Astrocyte of the cerebellum (primary cell): Measurements from ENCODE around the gene FCN2.
"Not testable (repeated sequence)": the region's sequence is repeated elsewhere in the genome, so short reads cannot be mapped to it uniquely, and the experiment has no call there.

Experiments
- DNase-seq: peaks from one replicate; pipeline ENCODE4 v3.0.0-alpha.2; 2011; ENCODE audit warnings: low read depth
- H3K4me3 ChIP-seq: 2 replicates; pipeline ENCODE4 v1.5.1; 2011; ENCODE audit warnings: mild to moderate bottlenecking, low read depth, low read length, moderate library complexity
- in situ Hi-C: cut with HindIII; loops from 2 replicates; pipeline ENCODE4 v1.10.0; 2017; ENCODE audit warnings: low sequenced_read_pairs
- TF ChIP-seq, protein P1 (sequence below): IDR thresholded peaks from 2 replicates; pipeline ENCODE4 v1.5.1; 2012; ENCODE audit warnings: low read length, low read depth, moderate library complexity, mild to moderate bottlenecking; ENCODE audit errors: missing control alignments

Gene FCN2

DNA sequence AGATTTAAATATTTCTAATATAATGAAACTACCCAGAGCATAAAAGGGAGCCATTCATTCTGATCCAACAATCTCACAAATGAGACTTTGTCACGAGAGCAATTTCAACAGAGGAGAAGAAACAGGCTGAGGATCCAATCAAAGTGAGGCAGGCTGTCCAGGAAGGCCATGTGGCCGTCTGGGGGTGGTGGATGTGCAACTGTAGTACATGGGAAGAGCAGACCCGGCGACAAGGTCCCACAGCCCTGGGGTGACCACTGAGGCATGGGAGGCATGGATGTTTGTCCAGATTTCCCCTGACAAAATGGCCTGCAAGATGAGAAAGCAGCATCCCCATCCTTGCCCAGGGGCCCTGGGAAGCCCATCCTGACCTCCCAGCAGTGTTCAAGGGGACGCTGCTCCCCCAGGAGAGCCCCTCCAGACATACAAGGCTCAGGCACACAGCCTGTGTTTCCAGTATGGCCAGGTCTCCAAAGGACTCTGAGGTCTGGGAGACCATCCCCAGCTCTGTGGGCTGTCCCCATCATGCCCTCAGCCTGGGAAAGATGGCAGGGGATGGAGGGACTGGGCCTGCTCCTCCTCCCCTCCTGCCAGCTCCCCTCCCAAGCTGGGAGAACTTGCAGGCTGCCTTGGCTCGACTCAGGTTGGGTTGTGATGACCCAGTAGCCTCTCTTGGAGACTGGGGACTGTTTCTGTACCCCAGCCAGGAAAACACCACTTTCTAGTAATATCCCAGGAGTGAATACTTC, 27.5 kb upstream of the FCN2 start:
- TF ChIP-seq, protein P1, sequence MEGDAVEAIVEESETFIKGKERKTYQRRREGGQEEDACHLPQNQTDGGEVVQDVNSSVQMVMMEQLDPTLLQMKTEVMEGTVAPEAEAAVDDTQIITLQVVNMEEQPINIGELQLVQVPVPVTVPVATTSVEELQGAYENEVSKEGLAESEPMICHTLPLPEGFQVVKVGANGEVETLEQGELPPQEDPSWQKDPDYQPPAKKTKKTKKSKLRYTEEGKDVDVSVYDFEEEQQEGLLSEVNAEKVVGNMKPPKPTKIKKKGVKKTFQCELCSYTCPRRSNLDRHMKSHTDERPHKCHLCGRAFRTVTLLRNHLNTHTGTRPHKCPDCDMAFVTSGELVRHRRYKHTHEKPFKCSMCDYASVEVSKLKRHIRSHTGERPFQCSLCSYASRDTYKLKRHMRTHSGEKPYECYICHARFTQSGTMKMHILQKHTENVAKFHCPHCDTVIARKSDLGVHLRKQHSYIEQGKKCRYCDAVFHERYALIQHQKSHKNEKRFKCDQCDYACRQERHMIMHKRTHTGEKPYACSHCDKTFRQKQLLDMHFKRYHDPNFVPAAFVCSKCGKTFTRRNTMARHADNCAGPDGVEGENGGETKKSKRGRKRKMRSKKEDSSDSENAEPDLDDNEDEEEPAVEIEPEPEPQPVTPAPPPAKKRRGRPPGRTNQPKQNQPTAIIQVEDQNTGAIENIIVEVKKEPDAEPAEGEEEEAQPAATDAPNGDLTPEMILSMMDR = no peak
- no peak overlapping the region for H3K4me3 ChIP-seq
- in situ Hi-C loops = no loop called here
- DNase-seq = no peak

DNA sequence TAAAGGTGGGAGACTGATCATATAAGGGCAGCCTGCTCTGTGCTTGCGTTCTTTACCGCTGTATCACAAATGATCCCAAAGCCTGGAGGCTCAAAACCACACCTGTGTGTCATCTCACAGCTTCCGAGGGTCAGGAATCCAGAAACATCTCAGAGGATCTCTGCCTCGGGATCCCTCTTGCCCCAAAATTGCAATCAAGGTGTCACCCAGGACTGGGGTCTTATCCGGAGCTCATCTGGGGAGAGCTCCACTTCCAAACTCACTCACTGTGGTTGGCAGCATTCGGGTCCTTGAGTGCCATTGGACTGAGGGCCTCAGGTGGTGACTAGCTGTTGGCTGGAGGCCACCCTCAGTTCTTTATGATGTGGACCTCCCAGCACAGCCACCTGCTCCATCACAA, 26.7 kb upstream of the FCN2 start:
- DNase-seq = no peak
- H3K4me3 ChIP-seq = no peak overlapping the region

DNA sequence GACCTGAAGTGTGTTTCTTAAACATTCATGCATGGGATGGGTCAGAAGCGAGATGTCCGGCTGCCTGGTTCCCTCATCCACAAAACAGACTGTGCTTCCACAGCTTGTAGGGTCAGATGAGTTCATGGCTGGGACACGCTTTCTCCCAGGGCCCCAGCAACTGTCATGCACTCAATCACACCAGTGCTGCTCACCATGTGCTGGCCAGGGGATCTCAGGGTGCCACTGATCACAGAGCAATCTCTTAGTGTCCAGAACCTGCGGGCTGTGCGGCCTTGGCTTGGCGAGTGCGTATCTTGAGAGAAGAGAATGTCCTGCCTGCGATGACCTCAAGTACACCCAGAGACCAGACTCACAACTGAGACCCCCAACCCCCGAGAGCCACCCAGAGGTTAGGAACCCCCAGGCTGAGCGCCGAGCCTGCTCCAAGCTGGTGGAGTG, 26.0 kb upstream of the FCN2 start:
- TF ChIP-seq, protein P1 = no peak
- in situ Hi-C loops = no loop called here
- H3K4me3 ChIP-seq = no peak overlapping the region
- DNase-seq = no peak

More for the DNA sequence above, 26.7 kb upstream of the FCN2 start:
- TF ChIP-seq, protein P1 = no peak
- in situ Hi-C loops = no loop called here

DNA sequence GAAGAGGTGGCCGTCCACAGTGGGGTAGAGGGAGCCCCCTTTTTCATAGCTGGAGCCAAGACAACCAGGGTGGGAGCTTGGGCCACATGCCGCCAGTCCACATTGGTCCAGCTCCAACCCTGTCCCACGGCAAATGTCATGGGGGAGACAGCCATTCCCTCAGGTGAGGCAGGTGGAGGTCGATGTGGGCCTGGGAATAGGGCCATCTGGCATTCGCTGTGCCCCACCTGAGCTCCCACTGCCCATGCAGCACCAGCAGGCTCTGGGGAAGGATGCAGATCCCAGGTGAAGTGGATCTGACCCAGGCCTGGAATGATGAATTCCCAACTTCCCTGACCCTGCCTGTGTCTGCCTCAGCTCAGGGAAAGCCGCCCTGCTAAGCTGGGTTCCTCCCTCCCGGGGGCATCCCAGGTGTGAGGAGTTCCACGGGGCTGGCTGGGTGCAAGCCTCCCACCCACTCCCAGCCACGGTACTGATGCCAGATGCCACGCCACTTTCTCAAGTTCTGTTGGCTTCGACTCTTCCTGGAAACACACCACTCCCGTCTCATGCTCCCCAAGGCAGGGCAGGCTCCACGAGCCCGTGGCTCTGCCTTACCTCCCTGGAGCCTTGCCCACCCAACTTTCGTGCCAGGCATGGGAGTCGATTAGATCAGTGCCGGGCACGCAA, 25.2 kb upstream of the FCN2 start:
- no peak overlapping the region for H3K4me3 ChIP-seq
- no peak for DNase-seq
- TF ChIP-seq, protein P1 = no peak
- in situ Hi-C loops = no loop called here

DNA sequence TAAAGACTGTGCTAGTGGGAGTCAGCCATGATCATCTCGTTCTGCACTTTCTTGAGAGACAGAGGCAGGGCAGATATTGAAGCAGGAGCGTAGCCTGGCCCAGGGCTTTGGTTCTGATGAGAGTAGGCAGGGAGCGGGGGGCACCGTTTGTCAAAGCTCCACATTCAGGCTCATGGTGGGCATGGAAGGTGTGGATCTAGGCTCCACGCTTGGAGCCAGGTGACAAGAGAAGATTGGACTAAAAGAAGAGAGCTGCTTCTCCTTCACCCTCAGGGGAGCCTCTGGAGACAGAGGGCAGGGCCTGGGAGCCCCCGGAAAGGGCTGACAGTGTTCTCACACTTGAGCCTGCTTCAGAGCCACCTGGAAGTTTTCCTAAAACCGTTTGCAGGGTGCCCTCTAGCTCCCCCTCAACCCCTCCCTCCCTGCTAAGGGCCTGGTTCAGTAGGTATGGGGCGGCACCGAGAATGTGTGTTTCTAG, 24.7 kb upstream of the FCN2 start:
- DNase-seq = no peak
- in situ Hi-C loops = no loop called here
- no peak overlapping the region for H3K4me3 ChIP-seq
- TF ChIP-seq, protein P1 = no peak

DNA sequence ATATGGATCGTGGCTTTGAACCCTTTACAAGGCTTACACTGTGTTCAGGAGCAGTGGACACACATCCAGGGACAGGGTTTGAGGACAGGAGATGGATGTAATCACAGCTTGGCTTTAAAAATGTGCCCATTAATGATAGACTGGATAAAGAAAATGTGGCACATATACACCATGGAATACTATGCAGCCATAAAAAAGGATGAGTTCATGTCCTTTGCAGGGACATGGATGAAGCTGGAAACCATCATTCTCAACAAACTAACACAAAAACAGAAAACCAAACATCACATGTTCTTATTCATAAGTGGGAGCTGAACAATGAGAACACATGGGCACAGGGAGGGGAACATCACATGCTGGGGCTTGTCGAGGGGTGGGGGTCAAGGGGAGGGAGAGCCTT, 23.2 kb upstream of the FCN2 start:
- H3K4me3 ChIP-seq, DNase-seq, in situ Hi-C loops: not testable (repeated sequence)
